Neural cell (in vitro differentiated cells): Measurements from ENCODE around the gene TXNL4A. TPM values are rescaled to one million over a fixed set of nuclear protein-coding genes. Genes with fewer than 3 reads are reported as not detected.

Source experiments
- H2AFZ ChIP-seq: fragments of 200-600, 300-800 bp; sonication (generic), shearing (Covaris generic); 2 replicates; pipeline ENCODE4 v1.6.0; 2014; ENCODE audit warnings: low read depth, mild to moderate bottlenecking, antibody characterized with exemption, low read length, moderate library complexity
- H3F3A ChIP-seq: fragments of 200-600 bp; shearing (Covaris generic); 2 replicates; pipeline ENCODE4 v1.6.1; 2016; ENCODE audit warnings: mild to moderate bottlenecking, moderate library complexity, mixed read lengths, antibody characterized with exemption, low read length; ENCODE audit not compliant: insufficient read depth, poor library complexity, severe bottlenecking
- H3K27ac ChIP-seq: fragments of 200-600, 300-800 bp; sonication (generic), shearing (Covaris generic); 2 replicates; pipeline ENCODE4 v1.5.1; 2014; ENCODE audit warnings: mild to moderate bottlenecking, low read length, moderate library complexity
- H3K27me3 ChIP-seq: fragments of 300-800, 200-600 bp; sonication (generic), shearing (Covaris generic); 2 replicates; pipeline ENCODE4 v1.6.0; 2014; ENCODE audit warnings: mild to moderate bottlenecking, low read depth, low read length, moderate library complexity; ENCODE audit not compliant: insufficient read depth
- H3K36me3 ChIP-seq: fragments of 300-800, 200-600 bp; sonication (generic), shearing (Covaris generic); 2 replicates; pipeline ENCODE4 v1.5.1; 2014; ENCODE audit warnings: mild to moderate bottlenecking, antibody characterized with exemption, low read length, moderate library complexity; ENCODE audit not compliant: insufficient read depth
- H3K4me2 ChIP-seq: fragments of 300-800, 200-600 bp; sonication (generic), shearing (Covaris generic); 2 replicates; pipeline ENCODE4 v1.6.0; 2014; ENCODE audit warnings: mild to moderate bottlenecking, low read length
- H3K4me3 ChIP-seq: fragments of 300-800, 200-600 bp; sonication (generic), shearing (Covaris generic); 2 replicates; pipeline ENCODE4 v1.5.1; 2014; ENCODE audit warnings: mild to moderate bottlenecking, low read length, moderate library complexity
- H3K79me2 ChIP-seq: fragments of 200-600 bp; shearing (Covaris generic); replicated peaks from 2 replicates; pipeline ENCODE4 v1.6.0; 2014; ENCODE audit warnings: mild to moderate bottlenecking, low read length, moderate library complexity; ENCODE audit not compliant: insufficient read depth
- H3K9ac ChIP-seq: fragments of 300-800, 200-600 bp; sonication (generic), shearing (Covaris generic); 2 replicates; pipeline ENCODE4 v1.6.1; 2016; ENCODE audit warnings: mild to moderate bottlenecking, low read length, mixed read lengths
- H3K9me2 ChIP-seq: fragments of 200-600 bp; shearing (Covaris generic); 2 replicates; pipeline ENCODE4 v1.6.1; 2016; ENCODE audit warnings: mild to moderate bottlenecking, low read length, mixed read lengths; ENCODE audit not compliant: insufficient read depth
- H3K9me3 ChIP-seq: fragments of 200-600, 300-800 bp; sonication (generic), shearing (Covaris generic); 2 replicates; pipeline ENCODE4 v1.6.1; 2016; ENCODE audit warnings: mild to moderate bottlenecking, mixed run types, low read length, moderate library complexity, mixed read lengths
- H4K20me1 ChIP-seq: fragments of 200-600 bp; shearing (Covaris generic); 2 replicates; pipeline ENCODE4 v1.6.1; 2016; ENCODE audit warnings: mild to moderate bottlenecking, mixed run types; ENCODE audit not compliant: insufficient read depth
- EP300 ChIP-seq: fragments of 450-650 bp; conservative IDR thresholded peaks from 2 replicates; pipeline ENCODE4 v1.6.1; 2014; ENCODE audit warnings: antibody characterized with exemption, mild to moderate bottlenecking, moderate library complexity; ENCODE audit not compliant: poor library complexity, severe bottlenecking
- EZH2 ChIP-seq: fragments of 200-600, 300-800 bp; shearing (Covaris generic), sonication (generic); IDR thresholded peaks from 2 replicates; pipeline ENCODE4 v1.6.1; 2014; ENCODE audit warnings: antibody characterized with exemption, low read length, borderline replicate concordance, mild to moderate bottlenecking; ENCODE audit not compliant: insufficient read depth, poor library complexity, severe bottlenecking
- MXI1 ChIP-seq: fragments of 450-650 bp; conservative IDR thresholded peaks from 2 replicates; pipeline ENCODE4 v1.6.1; 2014; ENCODE audit warnings: antibody characterized with exemption, mild to moderate bottlenecking; ENCODE audit not compliant: poor library complexity, severe bottlenecking
- RAD21 ChIP-seq: fragments of 450-650 bp; conservative IDR thresholded peaks from 2 replicates; pipeline ENCODE4 v1.6.1; 2014; ENCODE audit warnings: antibody characterized with exemption, mild to moderate bottlenecking, moderate library complexity
- SMC3 ChIP-seq: fragments of 450-650 bp; conservative IDR thresholded peaks from 2 replicates; pipeline ENCODE4 v1.6.1; 2014; ENCODE audit warnings: antibody characterized with exemption, mild to moderate bottlenecking, moderate library complexity; ENCODE audit not compliant: poor library complexity
- TAF1 ChIP-seq: IDR thresholded peaks from 2 replicates; pipeline ENCODE4 v1.6.1; 2012; ENCODE audit warnings: low read depth
- polyA plus RNA-seq: library from polyadenylated mRNA; depleted of rRNA; stranded (reverse); fragments of >200 nt; gene quantifications from 2 replicates; pipeline ENCODE4 v1.2.3, GENCODE V29; 2014
- TF ChIP-seq, protein P1 (sequence below): IDR thresholded peaks from 2 replicates; pipeline ENCODE4 v1.6.1; 2012; ENCODE audit warnings: borderline replicate concordance
- TF ChIP-seq, protein P2 (sequence below): fragments of 450-650 bp; IDR thresholded peaks from 2 replicates; pipeline ENCODE4 v1.5.1; 2014; ENCODE audit warnings: antibody characterized with exemption, mild to moderate bottlenecking, moderate library complexity; ENCODE audit not compliant: poor library complexity, severe bottlenecking

Gene TXNL4A
- polyA plus RNA-seq, 1 donor from 2014 or later: 163 TPM

DNA sequence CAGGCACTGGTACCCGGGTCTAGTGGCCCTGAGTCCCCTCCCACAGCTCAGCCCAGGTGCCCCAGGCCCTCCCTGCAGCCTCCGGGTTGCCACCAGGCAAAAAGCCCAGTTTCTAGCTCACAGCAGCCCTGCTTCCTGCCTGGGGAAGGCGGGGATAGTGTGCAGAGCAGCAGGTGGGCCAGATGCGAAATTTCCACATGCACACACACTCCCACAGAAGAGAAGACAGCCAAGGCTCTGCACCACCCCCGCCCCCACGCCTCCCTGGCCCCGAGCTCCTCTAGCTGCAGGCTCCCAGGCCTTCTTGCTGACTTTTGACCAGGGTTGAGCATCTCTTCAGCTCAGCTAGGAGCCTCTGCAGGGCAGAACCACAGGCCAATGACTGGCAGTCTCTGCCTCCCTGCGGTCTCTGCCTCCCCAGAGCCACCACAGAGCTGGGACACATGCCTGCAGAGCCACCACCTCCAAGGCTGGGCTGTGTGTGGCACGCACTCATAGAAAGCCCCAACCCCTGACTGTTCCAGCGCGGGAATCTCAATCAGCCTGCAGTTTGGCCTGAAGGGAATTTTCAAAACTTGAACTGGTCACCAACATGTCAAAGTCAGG is 44.1 kb downstream of the TXNL4A start:
- Histone ChIP-seq H3F3A (no peaks in the 10 kb centered on the region), H3K27ac (no peak overlapping the region), H3K9ac (no peak overlapping the region), H3K4me3 (no peak overlapping the region), H3K4me2 (no peak overlapping the region), H3K27me3 (no peaks in the 10 kb centered on the region), H2AFZ (no peak overlapping the region), H3K9me2 (no peaks in the 10 kb centered on the region), H4K20me1 (no peaks in the 10 kb centered on the region), H3K36me3 (peaks cover 6% of the 10 kb centered on the region), H3K79me2 (peaks cover 28% of the 10 kb centered on the region), H3K9me3 (no peaks in the 10 kb centered on the region)
- TF ChIP-seq EZH2 (no peak), MXI1 (no peak), RAD21 (no peak), EP300 (no peak), TAF1 (no peak), SMC3 (no peak)
- TF ChIP-seq, protein P1, sequence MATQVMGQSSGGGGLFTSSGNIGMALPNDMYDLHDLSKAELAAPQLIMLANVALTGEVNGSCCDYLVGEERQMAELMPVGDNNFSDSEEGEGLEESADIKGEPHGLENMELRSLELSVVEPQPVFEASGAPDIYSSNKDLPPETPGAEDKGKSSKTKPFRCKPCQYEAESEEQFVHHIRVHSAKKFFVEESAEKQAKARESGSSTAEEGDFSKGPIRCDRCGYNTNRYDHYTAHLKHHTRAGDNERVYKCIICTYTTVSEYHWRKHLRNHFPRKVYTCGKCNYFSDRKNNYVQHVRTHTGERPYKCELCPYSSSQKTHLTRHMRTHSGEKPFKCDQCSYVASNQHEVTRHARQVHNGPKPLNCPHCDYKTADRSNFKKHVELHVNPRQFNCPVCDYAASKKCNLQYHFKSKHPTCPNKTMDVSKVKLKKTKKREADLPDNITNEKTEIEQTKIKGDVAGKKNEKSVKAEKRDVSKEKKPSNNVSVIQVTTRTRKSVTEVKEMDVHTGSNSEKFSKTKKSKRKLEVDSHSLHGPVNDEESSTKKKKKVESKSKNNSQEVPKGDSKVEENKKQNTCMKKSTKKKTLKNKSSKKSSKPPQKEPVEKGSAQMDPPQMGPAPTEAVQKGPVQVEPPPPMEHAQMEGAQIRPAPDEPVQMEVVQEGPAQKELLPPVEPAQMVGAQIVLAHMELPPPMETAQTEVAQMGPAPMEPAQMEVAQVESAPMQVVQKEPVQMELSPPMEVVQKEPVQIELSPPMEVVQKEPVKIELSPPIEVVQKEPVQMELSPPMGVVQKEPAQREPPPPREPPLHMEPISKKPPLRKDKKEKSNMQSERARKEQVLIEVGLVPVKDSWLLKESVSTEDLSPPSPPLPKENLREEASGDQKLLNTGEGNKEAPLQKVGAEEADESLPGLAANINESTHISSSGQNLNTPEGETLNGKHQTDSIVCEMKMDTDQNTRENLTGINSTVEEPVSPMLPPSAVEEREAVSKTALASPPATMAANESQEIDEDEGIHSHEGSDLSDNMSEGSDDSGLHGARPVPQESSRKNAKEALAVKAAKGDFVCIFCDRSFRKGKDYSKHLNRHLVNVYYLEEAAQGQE: no peak
- TF ChIP-seq, protein P2, sequence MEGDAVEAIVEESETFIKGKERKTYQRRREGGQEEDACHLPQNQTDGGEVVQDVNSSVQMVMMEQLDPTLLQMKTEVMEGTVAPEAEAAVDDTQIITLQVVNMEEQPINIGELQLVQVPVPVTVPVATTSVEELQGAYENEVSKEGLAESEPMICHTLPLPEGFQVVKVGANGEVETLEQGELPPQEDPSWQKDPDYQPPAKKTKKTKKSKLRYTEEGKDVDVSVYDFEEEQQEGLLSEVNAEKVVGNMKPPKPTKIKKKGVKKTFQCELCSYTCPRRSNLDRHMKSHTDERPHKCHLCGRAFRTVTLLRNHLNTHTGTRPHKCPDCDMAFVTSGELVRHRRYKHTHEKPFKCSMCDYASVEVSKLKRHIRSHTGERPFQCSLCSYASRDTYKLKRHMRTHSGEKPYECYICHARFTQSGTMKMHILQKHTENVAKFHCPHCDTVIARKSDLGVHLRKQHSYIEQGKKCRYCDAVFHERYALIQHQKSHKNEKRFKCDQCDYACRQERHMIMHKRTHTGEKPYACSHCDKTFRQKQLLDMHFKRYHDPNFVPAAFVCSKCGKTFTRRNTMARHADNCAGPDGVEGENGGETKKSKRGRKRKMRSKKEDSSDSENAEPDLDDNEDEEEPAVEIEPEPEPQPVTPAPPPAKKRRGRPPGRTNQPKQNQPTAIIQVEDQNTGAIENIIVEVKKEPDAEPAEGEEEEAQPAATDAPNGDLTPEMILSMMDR: no peak

- no peaks in the 10 kb centered on the region for H3K9me2 ChIP-seq
- peaks cover 6% of the 10 kb centered on the region for H3K36me3 ChIP-seq
- no peaks in the 10 kb centered on the region for H4K20me1 ChIP-seq
- H3K27me3 ChIP-seq: no peaks in the 10 kb centered on the region
- no peaks in the 10 kb centered on the region for H3K9me3 ChIP-seq
- H3F3A ChIP-seq: no peaks in the 10 kb centered on the region
- no peak overlapping the region for H3K27ac ChIP-seq
- no peak overlapping the region for H3K4me2 ChIP-seq
- H2AFZ ChIP-seq: no peak overlapping the region
- no peak overlapping the region for H3K4me3 ChIP-seq
- TF ChIP-seq, protein P1: no peak
- H3K79me2 ChIP-seq: peaks cover 24% of the 10 kb centered on the region
- H3K9ac ChIP-seq: no peak overlapping the region
Observed at GRCh38 chr18:79943608-79944125, 44.7 kb downstream of the TXNL4A start.
